Measurements from ENCODE around the gene GMDS.

- TF ChIP-seq EZH2 (IDR thresholded peaks at IDR 0.05; ENCODE audit: low read length) (no peak), CTCF (optimal IDR thresholded peaks at IDR 0.05 in 1 of 3, IDR thresholded peaks at IDR 0.05 in 1 of 3, conservative IDR thresholded peaks at IDR 0.05 in 1 of 3; ENCODE audit: extremely low read depth in 1 of 3, insufficient read depth in 2 of 3, low read length in 3 of 3) (no peak)
Observed at GRCh38 chr6:2140438-2141128, 104.8 kb downstream of the GMDS start.

Measured in keratinocyte (primary cell).